ENCODE results near the gene RAD51B.

- TF ChIP-seq CTCF (IDR thresholded peaks at IDR 0.05) (no peak), POLR2A (IDR thresholded peaks at IDR 0.05) (no peak), POLR2AphosphoS5 (IDR thresholded peaks at IDR 0.05; ENCODE audit: insufficient read depth in 1 of 2, low read depth in 1 of 2) (no peak)
Observed at GRCh38 chr14:67984274-67984673, 164.7 kb downstream of the RAD51B start.

Data from vagina (tissue), 2 donors.